Uterus (tissue), 4 donors: ENCODE results near the gene CCL8. TPM values are rescaled to one million over a fixed set of nuclear protein-coding genes. Genes with fewer than 3 reads are reported as not detected.

Experiments used
- DNase-seq, 2 donors: peaks; one replicate each; pipeline ENCODE4 v3.0.0-alpha.2; 2019 to 2020
- H3K27ac ChIP-seq, 2 donors: fragments of 200-600 bp; sonication (generic); 1 replicate in 1 of 2; 2 replicates in 1 of 2; pipeline ENCODE4 v1.5.1; 2016 to 2018
- H3K27me3 ChIP-seq, 2 donors: fragments of 200-600 bp; sonication (generic); one replicate each; pipeline ENCODE4 v1.5.1; 2018 to 2019; ENCODE audit warnings: control low read depth in 1 of 2
- H3K36me3 ChIP-seq, 2 donors: fragments of 200-600 bp; sonication (generic); one replicate each; pipeline ENCODE4 v1.5.1; 2019; ENCODE audit warnings: control low read depth in 1 of 2
- H3K4me1 ChIP-seq, 2 donors: fragments of 200-600 bp; sonication (generic); one replicate each; pipeline ENCODE4 v1.5.1; 2018 to 2019; ENCODE audit warnings: control low read depth in 1 of 2
- H3K4me3 ChIP-seq, 2 donors: fragments of 200-600 bp; sonication (generic); 1 replicate in 1 of 2; 2 replicates in 1 of 2; pipeline ENCODE4 v1.5.1; 2018 to 2019; ENCODE audit warnings: mild to moderate bottlenecking in 1 of 2
- H3K9me3 ChIP-seq, 2 donors: fragments of 200-600 bp; sonication (generic); one replicate each; pipeline ENCODE4 v1.5.1; 2019; ENCODE audit warnings: control low read depth in 1 of 2
- POLR2A ChIP-seq, 2 donors: fragments of 450-650 bp; IDR thresholded peaks; one replicate each; pipeline ENCODE4 v1.6.1; 2016; ENCODE audit warnings: antibody characterized with exemption in 2 of 2, mild to moderate bottlenecking in 1 of 2, moderate library complexity in 1 of 2
- intact Hi-C: fragments of 100-400 bp; cut with DNase I; formaldehyde crosslinking; loops from one replicate; pipeline ENCODE4 v1.15.1; 2023; ENCODE audit warnings: low total_unique reads
- total RNA-seq, 4 donors: library from RNA; depleted of rRNA in 3 of 4; stranded (reverse); fragments of >200 nt in 3 of 4; gene quantifications; one replicate each; pipeline versions ENCODE4 v1.1.0 to v1.2.4, GENCODE V29; 2014 to 2023
- TF ChIP-seq, protein P1 (sequence below), 4 experiments: fragments of 200-600 bp in 2 of 4; fragments of 450-650 bp in 2 of 4; sonication (generic) in 2 of 4; IDR thresholded peaks; one replicate each; pipeline ENCODE4 v1.5.1; 2016 to 2019; ENCODE audit warnings: antibody characterized with exemption in 4 of 4, mild to moderate bottlenecking in 2 of 4, moderate library complexity in 1 of 4
- donor health status: DM: yes; HTN: yes; CAD: no.

Gene CCL8
- total RNA-seq, 4 donors from 2014 or later = 0.70 TPM; not detected in 3

DNA sequence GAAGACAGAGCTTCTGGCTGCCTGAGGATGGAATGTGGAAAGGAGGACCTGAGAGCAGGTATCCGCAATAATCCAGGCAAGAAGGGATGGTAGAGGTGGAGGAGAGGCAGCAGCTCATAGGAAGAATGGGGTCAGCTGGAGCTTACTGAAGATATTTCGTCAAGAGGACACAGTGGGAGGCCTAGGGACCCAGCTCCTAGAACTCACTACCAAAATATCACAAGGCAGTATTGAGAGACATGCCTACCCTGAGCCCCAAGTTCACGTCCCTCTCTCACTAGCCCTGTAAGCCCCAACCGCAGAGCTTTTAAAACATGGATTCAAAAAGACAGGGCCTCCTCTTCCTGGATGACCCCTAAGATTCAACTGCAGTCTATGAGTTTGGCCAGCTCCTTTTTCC is 14.2 kb upstream of the CCL8 start:
- Histone ChIP-seq H3K4me3 (no peak overlapping the region), H3K4me1 (no peaks in the 10 kb centered on the region), H3K36me3 (no peaks in the 10 kb centered on the region), H3K9me3 (no peaks in the 10 kb centered on the region), H3K27me3 (no peaks in the 10 kb centered on the region), H3K27ac (no peak overlapping the region)
- intact Hi-C loops = no loop called here
- DNase-seq = no peak
- TF ChIP-seq, protein P1, sequence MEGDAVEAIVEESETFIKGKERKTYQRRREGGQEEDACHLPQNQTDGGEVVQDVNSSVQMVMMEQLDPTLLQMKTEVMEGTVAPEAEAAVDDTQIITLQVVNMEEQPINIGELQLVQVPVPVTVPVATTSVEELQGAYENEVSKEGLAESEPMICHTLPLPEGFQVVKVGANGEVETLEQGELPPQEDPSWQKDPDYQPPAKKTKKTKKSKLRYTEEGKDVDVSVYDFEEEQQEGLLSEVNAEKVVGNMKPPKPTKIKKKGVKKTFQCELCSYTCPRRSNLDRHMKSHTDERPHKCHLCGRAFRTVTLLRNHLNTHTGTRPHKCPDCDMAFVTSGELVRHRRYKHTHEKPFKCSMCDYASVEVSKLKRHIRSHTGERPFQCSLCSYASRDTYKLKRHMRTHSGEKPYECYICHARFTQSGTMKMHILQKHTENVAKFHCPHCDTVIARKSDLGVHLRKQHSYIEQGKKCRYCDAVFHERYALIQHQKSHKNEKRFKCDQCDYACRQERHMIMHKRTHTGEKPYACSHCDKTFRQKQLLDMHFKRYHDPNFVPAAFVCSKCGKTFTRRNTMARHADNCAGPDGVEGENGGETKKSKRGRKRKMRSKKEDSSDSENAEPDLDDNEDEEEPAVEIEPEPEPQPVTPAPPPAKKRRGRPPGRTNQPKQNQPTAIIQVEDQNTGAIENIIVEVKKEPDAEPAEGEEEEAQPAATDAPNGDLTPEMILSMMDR (IDR thresholded peaks at IDR 0.05) = no peak
- no peak for TF ChIP-seq POLR2A (IDR thresholded peaks at IDR 0.05)

GRCh38 chr17:34305606-34306005 is 13.6 kb upstream of the CCL8 start:
- H3K4me1 ChIP-seq = no peaks in the 10 kb centered on the region
- intact Hi-C loops = no loop called here
- H3K4me3 ChIP-seq = no peak overlapping the region
- no peaks in the 10 kb centered on the region for H3K36me3 ChIP-seq
- no peak overlapping the region for H3K27ac ChIP-seq
- no peak for DNase-seq
- H3K9me3 ChIP-seq = no peaks in the 10 kb centered on the region
- TF ChIP-seq POLR2A (IDR thresholded peaks at IDR 0.05) = no peak
- no peaks in the 10 kb centered on the region for H3K27me3 ChIP-seq

DNA sequence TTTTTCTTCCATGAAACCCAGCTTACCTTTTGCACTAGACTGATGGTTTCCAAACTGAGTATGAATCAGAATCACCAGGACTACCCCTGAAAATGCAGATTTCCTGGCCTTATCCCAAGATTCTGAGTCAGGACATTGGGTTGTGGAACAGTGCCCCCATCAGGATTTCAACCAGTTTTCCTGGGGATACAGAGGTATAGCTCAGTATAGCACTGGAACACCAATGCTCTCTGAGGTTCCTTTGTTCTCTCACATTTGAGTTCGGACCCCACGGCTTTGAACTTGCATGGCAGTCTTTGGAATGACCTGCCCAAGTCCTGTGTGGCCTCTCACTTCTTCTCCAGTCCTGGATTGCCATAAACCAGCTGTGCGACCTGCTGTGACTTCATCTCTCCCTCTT is 12.8 kb upstream of the CCL8 start:
- H3K4me1 ChIP-seq = no peaks in the 10 kb centered on the region
- H3K27ac ChIP-seq = no peak overlapping the region
- no peak overlapping the region for H3K4me3 ChIP-seq
- intact Hi-C loops = no loop called here
- H3K27me3 ChIP-seq = no peaks in the 10 kb centered on the region
- H3K9me3 ChIP-seq = no peaks in the 10 kb centered on the region
- TF ChIP-seq POLR2A (IDR thresholded peaks at IDR 0.05) = no peak
- TF ChIP-seq, protein P1 (IDR thresholded peaks at IDR 0.05) = peak; percentile 22 to 54 (median 28)
- H3K36me3 ChIP-seq = no peaks in the 10 kb centered on the region
- no peak for DNase-seq

DNA sequence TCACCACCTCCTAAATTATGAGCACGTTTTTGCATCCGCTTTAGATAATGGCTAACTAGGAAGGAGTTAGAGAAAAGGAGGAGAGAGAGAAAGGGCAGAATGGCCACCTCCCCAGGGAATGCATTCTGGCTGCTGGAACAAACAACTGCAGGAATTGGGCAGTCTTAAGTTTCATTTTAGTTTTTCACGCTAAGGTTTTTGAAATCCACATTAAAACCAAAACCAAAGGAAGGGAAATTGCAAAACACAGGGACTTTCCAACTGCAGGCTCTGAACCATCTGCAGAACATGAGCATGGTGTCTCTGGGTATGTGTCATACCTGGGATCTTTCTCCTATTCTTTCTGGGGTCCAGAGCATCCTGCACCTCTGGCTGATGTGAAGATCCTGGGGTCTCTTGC is 12.1 kb upstream of the CCL8 start:
- no peaks in the 10 kb centered on the region for H3K9me3 ChIP-seq
- no peaks in the 10 kb centered on the region for H3K27me3 ChIP-seq
- H3K27ac ChIP-seq = no peak overlapping the region
- no peaks in the 10 kb centered on the region for H3K36me3 ChIP-seq
- peak in 1 of 2 donors; percentile 50 for DNase-seq
- TF ChIP-seq, protein P1 (IDR thresholded peaks at IDR 0.05) = no peak
- TF ChIP-seq POLR2A (IDR thresholded peaks at IDR 0.05) = no peak
- peaks cover 0 to 1% of the 10 kb centered on the region in 2 donors for H3K4me1 ChIP-seq
- intact Hi-C loops = no loop called here
- H3K4me3 ChIP-seq = no peak overlapping the region

GRCh38 chr17:34308371-34308770 is 10.9 kb upstream of the CCL8 start:
- no peak overlapping the region for H3K27ac ChIP-seq
- intact Hi-C loops = no loop called here
- H3K27me3 ChIP-seq = no peaks in the 10 kb centered on the region
- H3K9me3 ChIP-seq = no peaks in the 10 kb centered on the region
- H3K4me3 ChIP-seq = no peak overlapping the region
- no peak for TF ChIP-seq POLR2A (IDR thresholded peaks at IDR 0.05)
- TF ChIP-seq, protein P1 (IDR thresholded peaks at IDR 0.05) = no peak
- H3K36me3 ChIP-seq = no peaks in the 10 kb centered on the region
- no peak for DNase-seq
- peaks cover 0 to 4% of the 10 kb centered on the region in 2 donors for H3K4me1 ChIP-seq

GRCh38 chr17:34311291-34311690 is 7.9 kb upstream of the CCL8 start:
- DNase-seq = no peak
- peaks cover 0 to 4% of the 10 kb centered on the region in 2 donors for H3K4me1 ChIP-seq
- H3K27me3 ChIP-seq = peaks cover 0 to 5% of the 10 kb centered on the region in 2 donors
- TF ChIP-seq, protein P1 (IDR thresholded peaks at IDR 0.05) = no peak
- no peak for TF ChIP-seq POLR2A (IDR thresholded peaks at IDR 0.05)
- H3K4me3 ChIP-seq = no peak overlapping the region
- H3K9me3 ChIP-seq = no peaks in the 10 kb centered on the region
- H3K27ac ChIP-seq = no peak overlapping the region
- intact Hi-C loops = no loop called here
- H3K36me3 ChIP-seq = no peaks in the 10 kb centered on the region
